ENCODE data around the gene LRP3.
"Not testable (repeated sequence)": the region's sequence is repeated elsewhere in the genome, so short reads cannot be mapped to it uniquely, and the experiment has no call there.

LRP3 gene

DNA sequence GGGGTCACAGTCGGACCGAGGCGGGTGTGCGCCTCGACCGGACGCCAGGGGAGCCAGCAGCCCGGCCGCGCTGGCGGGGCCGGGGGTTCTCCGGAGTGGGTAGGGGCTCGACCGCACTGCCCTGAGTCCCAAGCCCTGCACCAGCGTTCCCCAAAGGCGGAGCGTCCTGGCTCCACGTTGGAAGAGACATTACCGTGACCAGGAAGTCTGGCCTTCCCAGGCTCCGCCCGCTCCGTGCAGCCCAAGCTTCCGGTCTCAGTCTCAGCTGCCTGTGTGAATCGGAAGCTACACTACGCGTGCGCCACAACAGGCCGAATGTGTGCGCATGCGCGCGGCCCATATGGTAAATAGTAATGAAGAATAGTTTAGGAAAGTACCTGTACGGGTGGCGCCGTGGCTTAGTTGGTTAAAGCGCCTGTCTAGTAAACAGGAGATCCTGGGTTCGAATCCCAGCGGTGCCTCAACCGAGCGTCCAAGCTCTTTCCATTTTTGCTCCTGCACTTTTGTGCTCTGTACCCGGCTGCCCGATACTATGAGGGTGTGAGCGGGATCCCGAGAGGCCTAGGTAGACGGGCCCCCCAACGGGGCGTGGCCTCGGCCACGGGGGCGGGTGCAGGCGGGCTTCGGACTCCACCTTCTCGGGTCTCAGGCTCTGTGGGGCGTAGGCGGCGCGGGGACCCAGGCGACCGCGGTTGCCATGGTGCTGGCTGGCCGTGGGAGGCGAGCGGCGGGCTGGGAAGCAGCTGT is 17.3 kb upstream of the LRP3 start:
- peak; percentile 100 for DNase-seq

DNA sequence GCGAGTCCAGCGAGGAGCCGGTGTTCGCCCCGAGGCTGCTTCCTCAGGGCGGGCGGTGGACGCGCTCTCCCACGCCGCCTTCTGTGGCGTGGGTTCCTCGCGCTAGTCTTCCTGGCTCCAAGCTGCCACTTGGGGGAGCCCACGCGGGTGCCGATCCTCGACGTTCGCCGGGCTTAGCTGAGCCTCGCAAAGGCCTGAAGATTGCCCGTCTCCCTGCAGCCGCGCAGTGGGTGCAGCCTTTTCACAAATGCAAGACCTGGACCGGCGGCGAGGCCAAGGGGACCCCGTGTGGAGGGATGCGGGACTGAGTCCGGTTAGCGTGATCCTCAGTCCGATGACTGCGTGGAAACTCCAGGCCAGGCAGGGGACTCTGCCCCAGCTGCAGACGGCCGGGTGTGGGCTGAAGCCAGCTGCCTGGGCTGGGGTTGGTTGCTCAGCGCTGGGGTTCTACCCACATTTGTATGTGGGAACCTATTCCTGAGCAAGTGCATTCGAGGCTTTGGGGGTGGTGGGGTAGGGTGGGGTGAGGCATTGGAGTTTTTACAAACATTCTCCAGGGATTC is 16.6 kb upstream of the LRP3 start:
- DNase-seq, result peak; percentile 84

DNA sequence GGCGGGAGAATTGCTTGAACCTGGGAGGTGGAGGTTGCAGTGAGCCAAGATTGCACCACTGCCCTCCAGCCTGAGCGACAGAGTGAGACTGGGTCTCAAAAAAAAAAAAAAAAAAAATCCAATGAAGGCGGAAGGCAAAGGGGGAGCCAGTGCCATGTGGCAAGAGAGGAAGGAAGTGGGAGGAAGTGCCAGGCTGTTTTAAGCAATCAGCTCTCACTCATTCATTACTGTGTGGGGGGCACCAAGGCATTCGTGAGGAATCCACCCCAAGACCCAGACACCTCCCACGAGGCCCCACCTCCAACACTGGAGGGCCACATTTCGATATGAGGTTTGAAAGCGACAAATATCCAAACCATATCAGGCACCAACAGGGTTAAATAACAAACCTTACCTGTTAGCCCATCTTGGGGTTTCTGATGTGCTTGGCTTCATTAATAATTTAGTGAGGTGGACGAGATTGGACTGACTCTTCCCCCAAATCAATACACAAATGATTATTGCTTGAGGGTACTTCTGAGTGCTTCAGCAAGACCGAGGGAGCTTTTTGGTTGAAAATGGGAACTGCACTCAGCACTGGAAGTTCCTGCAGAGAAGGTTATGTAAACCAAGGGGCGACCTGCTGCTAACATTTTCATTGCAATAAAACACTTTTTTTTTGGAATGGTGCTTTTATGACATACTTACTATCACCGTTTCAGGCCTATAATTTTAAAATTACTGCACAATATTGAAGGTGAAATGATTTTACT is 7.5 kb upstream of the LRP3 start:
- DNase-seq, result no peak

DNA sequence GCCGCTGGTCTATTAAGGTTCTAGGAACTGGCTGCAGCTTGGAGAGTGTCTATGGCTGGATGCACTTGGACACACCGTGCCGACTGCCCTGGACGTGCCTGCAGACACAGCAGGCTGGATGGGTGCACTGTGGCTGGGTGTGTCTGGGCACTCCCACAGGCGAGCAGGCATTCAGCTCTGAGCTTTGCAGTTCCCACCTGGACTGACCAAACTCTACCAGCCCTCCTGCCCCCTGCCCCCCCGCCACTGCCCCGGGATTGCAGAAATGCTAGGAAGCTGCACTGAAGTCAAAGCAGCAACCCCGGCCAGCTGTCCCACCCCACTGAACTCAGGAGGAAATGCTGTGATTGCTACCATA is 7.0 kb upstream of the LRP3 start:
- DNase-seq, result no peak

DNA sequence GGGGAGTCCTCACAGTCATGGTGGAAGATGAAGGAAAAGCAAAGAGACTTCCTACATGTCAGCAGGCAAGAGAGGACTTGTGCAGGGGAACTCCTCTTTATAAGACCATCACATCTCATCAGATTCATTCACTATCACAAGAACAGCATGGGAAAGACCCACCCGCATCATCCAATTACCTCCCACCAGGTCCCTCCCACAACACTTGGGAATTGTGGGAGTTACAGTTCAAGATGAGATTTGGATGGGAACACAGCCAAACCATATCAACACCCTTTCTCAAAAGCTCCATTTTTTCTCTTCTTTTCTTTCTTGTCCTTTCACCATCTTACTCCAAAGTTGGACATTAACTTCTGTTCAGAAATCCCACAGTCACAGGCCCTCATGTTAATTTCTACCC is 4.7 kb upstream of the LRP3 start:
- DNase-seq, result no peak

DNA sequence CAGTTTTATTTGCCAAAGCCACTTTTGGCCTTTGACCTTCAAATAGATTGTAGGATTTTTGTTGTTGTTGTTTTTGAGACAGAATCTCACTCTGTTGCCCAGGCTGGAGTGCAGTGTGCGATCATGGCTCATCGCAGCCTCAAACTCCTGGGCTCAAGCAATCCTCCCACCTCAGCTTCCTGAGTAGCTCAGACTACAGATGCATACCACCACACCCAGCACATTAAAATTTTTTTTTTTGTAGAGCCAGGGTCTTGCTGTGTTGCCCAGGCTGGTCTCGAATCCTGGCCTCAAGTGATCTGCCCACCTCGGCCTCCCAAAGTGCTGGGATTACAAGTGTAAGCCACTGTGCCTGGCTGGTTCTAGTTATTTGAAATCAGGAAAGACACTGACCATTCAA is 3.0 kb upstream of the LRP3 start:
- DNase-seq, result not testable (repeated sequence)

DNA sequence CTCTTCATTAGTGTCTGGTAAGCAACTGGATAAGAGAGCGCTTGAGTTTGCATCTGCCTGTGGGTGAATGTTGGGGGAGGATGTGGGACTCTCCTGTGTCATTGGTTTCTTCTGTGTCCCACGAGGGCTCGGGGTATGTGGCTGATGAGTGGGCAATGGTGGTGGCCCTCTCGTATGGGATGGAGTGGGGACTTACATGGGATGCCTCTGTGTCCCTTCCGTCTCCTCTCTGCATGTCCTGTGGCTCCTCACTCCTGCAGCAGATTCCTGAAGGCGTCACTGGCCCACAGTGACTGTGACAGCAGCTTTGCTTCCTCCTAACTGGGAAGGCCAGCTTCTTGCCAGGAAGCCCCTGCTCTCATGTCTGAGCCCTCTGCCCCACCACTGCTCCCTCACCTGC is 2.6 kb upstream of the LRP3 start:
- DNase-seq, result no peak

DNA sequence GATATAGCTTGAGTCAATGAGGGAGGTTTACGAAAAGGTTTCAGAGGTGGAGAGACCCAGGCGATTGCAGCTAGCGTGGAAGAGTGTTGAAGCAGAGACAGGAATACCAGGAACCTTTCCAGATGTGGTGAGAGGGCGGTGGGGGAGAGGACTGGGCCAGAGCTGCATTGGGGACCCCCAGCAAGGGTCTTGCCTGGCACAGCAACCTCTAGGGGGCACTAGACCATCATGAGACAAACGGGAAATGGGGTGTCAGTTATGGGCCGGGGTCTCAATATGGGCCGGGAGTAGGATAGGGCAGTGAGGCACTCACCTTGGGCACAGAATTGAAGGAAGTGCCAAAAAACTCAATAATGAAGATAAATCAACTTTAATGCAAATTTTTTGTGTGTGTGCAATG is 2.1 kb upstream of the LRP3 start:
- no peak for DNase-seq

DNA sequence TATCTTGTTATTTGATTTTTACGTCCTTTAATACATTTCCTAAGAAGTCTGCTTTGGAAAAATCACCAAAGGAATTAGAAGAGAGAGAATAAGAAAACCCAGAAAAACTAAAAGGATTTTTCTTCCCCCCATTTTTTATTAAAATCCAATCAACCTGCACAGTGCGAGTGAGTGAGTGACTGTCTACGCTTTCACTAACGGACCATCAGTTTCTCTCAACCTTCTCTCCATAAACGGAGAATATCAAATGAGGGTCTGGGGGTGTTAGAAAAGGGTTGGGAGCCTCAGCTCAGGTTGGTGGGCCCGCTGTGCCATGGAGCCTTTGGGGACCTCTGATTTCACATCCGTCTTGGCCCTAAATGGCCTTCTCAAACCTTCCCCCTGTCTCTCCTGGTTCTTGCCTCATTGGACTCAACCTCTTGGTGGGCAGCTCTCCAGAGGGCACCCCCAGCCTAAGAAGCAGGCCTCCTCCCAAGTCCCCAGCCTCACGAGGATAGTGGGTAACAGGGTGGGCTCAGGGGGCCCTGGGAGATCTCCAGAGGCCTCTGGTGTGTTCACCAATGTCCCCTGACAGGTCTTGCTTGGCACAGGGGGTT is 763 bp upstream of the LRP3 start:
- DNase-seq, result no peak

DNA sequence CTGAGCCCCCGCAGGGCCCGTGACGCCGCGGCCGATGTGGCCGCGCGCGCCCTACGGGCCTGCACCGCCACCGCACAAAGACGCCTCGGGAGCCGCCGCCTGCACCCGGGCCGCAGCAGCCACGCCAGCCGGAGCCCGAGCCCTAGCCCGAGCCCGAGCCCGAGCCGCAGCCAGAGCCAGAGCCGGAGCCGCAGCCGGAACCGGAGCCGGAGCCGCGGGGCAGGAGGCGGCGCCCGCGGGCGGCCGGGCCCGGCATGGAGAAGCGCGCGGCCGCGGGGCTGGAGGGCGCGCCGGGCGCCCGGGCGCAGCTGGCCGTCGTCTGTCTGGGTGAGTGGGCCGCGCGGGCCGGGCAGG is 379 bp downstream of the LRP3 start:
- peak; percentile 36 for DNase-seq

DNA sequence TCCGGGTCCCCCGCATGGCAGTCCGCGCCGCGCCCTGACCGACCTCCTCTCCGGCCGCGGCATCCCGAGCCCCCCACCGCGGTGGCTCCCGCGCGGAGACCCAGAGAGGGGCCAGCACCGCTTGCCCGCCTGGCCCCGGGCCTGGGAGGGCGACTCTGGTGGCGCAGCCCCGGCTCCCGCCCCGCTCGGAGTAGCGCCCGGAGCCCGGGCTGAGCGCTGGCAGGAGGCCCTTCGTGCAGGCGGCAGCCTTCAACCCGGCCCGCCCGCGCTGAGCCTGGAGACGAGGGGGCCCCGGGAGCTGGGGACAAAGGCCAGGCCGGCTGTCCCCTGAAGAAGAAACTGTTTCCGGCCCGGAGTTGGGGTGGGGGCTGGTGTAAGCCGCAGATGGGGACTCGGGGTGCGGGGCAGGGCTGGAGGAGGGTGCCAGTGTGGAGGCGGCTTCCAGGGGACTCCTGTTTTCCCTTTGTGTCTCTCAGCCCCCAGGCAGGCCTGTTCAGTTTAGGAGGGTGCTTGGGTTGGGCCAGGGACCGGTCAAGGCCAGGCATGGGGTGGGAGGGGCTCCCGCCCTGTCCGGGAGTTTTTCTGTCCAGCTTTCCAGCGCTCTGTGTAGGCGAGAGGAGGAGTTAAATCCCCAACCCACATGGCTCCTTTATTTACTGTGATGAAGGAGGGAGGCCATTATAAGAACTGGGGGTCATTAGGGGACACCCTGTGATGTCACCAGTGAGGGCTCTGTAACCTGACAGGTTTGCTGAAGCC is 935 bp downstream of the LRP3 start:
- peak; percentile 40 for DNase-seq

DNA sequence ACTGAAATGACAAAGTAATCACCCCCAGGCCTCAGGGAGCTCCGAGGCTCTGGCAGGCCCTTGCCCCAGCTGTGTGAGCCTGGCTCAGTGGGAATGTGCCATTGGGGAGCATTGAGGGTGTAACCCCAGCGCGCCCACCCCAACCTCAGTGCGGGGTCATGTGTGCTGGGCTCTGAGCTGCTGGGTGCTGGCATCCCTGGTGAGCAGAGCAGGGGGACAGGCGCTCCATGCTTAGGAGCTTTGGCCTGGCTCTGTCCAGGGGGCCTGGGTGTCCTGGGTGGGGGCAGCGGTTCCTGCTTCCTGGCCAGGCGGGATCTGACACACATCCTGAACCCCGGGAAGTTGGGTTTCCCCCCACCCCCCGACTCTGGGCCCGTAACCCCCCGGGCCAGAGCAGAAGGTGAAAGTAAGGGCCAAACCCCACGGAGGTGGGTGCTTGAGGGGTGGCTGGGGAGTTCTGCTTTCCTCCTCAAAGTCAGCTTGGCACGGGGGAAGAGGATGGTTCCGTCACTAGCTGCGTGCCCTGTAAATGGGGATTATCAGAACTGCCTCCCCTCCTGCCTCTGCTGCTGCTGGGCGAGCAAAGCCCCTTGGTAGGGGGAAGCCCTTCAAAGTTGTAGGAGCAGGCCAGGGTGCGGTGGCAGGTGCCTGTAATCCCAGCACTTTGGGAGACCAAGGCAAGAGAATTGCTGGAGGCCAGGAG is 1.7 kb downstream of the LRP3 start:
- no peak for DNase-seq

DNA sequence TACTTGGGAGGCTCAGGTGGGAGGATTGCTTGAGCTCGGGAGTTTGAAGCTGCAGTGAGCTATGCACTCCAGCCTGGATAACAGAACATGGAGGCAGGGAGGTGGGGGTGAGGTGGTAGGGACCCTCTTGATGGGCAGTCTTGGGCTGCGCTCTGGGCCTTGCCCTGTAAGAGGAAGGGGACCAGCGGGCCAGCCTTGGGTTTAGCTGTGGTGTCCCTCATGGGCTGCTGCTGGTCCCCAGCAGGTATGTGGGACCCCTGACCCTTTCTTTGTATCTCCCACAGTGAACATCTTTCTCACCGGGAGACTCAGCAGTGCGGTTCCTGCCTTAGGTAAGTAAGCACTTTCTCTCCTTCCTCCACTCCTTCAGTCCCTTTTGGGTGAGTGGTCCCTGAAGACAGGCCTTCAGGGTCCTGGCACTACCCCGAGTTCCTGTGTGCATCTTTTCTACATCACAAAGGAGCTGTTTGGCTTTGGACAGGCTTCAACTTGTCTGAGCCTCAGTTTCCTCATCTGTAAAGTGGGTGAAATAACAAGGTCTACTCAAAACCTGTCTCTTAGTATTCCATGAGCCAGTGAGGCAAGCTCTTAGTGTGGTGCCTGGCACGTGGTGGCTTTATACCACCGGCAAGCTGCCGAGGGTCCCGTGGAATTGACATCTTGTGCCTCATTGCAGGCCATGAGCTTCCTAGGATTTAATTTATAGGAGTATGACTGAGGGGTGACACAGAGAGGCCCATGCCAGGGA is 2.5 kb downstream of the LRP3 start:
- no peak for DNase-seq

DNA sequence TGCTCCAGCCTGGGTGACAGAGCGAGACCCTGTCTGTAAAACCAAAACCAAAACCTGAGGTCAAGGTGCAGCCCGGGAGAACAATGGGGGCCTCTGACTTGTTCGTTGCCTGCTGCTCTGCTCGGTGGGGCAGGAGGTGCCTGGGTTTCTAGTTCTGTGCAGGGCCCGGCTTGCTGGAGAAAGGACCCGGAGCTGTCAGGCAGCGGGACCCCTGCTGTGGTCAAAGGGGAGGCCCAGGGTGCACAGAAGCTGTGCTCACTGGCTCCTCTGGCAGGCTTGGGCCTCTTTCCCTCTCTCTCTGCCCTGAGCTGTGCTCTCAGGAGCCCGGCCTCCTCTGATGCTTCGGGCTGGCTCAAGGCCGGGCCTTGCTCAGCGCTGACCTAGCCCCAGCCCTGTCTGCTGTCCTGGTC is 3.5 kb downstream of the LRP3 start:
- DNase-seq, result no peak

DNA sequence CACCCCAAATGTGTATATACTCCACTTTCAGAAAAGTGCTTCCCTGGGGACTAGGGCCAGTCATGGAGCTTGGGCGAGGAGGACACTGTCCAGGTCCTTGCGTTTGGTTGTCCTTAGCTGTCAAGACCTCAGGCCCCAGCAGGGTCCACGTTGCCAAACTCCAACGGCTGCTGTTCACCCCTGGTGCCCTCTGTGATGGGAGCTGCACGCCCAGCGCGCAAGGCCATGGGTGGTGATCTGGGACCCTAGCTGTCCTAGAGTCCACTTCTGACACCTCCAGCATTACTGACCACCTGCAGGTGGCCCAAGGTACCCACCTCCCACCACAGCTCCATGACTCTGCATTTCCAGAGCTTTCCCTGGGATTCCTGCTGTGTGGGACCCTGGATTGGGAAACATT is 4.0 kb downstream of the LRP3 start:
- no peak for DNase-seq

DNA sequence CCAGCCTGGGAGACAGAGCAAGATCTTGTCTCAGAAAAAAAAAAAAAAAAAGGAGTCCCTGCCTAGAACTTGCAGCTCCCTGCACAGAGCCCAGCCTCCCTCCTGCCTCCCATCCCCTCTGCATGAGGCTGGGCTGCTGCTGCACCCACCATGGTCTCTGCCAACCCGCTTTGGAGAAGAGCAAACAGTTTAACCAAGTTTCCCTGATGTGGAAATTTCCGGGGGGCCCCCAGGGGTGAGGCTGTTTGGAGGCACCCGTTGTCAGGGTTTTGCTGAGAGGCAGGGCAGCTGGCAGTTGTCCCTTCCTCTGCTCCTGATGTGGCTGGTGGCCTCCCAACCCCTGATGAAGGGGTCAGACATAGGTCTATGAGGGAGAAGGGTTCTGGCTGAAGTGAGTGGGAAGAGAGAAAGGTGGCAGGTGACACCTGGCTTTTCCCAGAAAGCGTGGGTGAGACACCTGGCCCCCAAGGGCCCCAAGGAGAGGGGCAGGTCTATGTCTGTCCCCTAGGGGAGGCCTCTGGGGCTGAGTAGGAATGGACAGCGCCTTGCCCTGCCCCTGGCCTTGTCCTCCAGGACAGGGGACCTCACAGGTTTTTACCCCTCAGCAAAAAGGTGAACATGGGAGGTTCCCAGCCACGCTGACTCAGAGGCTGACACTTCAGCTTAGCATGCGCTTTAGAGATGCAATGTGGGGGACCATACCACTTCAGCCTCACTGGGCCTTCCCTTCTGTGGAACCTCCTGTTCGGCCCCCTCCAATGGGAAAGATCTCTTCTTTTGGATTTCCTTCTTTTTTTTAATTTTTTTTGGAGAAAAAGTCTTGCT is 5.5 kb downstream of the LRP3 start:
- no peak for DNase-seq

DNA sequence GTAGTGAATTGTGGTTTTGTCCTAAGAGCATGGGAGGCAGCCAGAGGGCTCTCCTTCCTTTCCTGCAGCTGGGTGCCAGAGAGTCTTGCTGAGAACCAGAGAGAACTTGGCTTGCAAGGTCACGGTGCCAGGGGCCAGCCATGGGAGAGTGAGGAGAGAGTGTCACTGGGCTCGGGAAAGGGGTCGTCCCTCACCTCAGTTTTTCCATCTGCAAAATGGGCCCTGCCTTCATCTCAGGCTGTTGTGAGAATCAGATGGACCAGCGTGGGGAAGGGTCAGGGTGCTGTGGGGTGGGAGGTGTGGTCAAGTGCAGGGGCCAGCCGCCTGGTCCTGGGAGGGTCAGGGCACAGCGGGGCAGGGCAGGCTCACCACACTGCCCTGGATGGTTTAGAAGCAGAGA is 7.3 kb downstream of the LRP3 start:
- no peak for DNase-seq

DNA sequence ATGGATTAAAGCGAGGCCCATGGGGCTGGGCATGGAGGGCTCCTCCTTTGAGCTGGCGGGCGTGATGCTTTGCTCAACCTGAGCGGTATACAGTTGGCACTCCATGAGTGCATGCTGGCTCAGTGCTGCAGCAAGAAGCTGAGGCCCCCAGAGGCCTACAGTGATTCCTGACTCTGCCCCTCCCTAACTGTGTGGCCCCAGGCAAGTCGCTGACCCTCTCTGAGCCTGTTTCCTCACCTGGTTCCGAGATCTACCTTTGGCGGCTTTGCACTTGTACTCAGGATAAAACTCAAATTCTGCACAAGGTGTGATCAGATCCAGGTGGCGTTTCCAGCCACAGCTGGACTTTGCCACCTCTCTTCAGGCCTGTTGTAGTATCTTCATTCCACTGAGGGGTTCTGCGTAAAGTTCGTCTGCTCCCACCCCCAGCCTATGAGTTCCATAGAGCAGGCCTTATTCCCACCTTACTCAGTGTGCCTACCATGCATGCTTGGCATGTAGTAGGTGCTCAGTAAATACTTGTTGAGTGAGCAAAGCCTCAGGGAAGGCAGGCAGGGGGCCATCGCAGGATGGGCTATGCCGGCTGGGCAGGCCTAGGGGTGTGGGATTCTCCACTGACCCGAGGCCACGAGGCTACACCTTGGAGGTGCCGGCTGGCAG is 7.9 kb downstream of the LRP3 start:
- no peak for DNase-seq

DNA sequence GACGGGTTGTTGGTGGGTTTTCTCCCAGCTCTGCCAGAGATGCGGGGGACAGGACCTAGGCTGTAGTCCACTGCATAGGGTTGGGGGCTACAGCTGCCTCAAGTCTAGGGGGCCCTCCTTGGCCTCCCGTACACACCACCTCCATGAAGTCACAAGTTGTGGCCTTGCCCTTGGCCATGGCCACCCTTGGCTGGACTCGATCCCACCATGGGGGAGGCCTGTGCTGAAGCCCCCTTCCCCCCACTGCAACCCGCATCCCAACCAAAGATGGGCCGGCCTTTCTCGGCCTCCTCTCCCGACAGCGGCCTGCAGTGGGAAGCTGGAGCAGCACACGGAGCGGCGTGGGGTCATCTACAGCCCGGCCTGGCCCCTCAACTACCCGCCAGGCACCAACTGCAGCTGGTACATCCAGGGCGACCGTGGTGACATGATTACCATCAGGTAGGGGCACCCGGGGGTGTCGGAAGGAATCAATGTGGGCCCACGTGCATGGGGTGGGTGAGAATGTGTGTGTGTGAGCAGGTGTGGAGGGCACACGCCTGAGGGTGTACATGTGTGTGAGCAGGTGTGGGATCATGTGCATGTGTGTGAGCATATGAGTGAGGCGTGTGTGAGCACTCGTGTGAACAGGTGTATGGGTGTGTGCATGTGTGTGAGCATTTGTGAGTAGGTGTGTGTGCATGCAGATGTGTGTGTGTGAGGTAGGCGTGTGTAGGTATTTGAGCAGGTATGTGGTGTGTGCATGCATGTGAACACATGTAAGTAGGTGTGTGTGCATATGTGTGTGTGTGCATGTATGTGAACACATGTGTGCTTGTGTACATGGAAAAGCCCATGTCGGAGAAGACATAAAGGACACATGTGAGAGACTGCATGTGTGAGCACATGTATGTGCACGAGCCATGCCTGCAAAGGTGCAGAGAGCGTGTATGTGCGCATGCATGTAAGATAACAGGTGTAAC is 8.7 kb downstream of the LRP3 start:
- DNase-seq, result no peak
